Measurements from ENCODE around the gene BHLHA9.
"Not testable (repeated sequence)": the region's sequence is repeated elsewhere in the genome, so short reads cannot be mapped to it uniquely, and the experiment has no call there.

BHLHA9 gene

DNA sequence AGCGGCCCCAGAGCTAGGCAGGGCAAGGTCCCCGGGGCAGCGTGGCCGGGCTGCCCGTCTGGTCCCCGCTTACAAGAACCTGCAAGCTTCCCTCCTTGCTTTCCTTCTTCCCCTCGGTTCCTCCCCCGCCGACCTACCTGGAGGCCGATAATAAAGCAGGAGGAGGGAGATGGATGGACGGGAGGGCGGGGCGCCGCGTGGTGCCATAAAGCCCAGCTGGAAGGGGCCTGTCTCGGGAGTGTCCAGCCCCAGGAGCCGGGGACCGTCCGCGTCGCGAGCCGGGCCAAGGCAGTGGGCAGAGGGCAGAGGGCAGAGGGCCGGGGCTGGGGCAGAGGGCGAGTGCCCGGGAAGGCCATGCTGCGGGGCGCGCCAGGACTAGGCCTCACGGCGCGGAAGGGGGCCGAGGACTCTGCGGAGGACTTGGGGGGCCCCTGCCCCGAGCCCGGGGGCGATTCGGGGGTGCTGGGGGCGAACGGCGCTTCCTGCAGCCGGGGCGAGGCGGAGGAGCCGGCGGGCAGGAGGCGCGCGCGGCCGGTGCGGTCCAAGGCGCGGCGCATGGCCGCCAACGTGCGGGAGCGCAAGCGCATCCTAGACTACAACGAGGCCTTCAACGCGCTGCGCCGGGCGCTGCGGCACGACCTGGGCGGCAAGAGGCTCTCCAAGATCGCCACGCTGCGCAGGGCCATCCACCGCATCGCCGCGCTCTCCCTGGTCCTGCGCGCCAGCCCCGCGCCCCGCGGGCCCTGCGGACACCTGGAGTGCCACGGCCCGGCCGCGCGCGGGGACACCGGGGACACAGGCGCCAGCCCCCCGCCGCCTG is at the start of gene BHLHA9:
Gene BHLHA9, plus strand, starts transcription at position 235 of the 820 bp plus-strand sequence. Its CDS starts 120 bp downstream, at position 355.
- DNase-seq (ENCODE audit: low read depth) = no peak

DNA sequence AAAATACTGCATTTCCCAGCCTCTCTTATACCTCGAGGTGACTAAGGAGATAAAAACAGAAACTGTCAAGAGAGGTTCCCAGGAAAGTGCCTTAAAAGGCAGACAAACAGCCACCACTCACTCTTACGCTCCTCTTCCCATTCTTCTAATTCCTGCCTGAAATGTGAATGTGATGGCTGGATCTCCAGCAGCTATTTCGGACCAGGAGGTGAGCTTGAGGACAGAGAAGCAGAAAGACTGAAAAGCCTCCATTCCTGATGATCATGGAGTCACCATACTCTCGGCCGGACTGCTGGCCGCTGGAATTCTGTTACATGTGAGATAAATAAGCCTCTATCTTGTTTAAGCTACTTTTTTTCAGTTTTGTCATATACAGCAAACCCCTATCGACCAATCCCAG is 49.0 kb upstream of the BHLHA9 start:
- no peak for DNase-seq (ENCODE audit: low read depth)

GRCh38 chr17:1222321-1222720 is 47.9 kb upstream of the BHLHA9 start:
- no peak for DNase-seq (ENCODE audit: low read depth)

GRCh38 chr17:1223662-1224061 is 46.6 kb upstream of the BHLHA9 start:
- DNase-seq (ENCODE audit: low read depth) = no peak

- DNase-seq (ENCODE audit: low read depth) = no peak
Measured at GRCh38 chr17:1224330-1224729, 45.9 kb upstream of the BHLHA9 start.

DNA sequence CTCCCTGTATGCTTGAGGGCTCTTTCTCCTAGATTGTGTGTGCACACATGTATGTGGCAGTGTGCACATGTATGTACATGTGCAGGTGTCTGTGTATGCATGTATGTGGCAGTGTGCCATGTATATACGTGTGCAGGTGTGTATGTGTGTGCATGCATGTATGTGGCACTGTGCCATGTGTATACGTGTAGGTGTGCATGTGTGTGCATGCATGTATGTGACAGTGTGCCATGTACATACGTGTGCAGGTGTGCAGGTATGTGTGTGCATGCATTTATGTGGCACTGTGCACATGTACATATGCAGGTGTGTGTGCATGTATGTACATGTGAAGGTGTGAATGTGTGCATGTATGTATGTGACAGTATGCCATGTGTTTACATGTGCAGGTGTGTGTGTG is 43.9 kb upstream of the BHLHA9 start:
- no peak for DNase-seq (ENCODE audit: low read depth)

GRCh38 chr17:1227365-1227764 is 42.9 kb upstream of the BHLHA9 start:
- DNase-seq (ENCODE audit: low read depth) = no peak

DNA sequence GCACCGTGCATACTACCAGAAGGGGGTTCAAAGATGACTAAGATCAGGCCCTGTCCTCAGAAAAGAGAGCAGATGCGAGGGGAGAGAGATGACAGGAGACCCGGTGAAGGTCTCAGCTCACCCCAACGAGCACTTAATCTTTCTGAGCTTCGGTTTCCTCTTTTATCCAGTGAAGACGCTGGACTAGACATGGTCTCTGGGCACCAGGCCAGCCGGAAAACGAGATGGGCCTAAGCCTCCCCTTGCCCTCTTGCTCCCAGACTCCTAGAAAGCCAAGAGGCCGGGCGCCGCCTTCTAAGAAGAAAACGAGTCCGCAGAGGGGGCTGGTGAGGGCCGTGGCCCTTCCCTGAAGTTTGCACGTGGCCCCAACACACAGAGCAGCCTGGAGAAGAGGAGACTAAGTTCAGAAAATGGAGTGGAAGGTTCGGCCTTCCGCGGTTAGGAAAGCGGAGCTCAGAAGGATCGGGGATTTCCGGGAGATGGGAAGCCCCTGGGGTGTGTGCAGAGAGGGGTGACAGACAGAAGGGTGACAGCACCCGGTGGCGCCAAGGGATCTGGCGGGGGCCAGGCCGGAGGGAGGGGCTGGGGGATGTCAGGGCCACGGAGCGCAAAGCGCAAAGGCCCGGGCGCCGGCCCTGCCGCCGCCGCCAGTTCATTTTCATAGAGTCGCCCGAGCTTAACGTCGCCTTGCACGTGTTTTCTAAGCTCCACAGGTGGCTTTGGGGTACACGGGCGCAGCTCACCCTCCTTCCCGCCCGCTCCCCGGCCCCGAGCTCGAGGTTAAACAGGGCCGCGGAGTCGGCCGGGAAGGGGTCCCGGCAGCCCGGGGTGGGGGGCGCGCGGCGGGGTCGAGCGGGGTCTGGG is 42.1 kb upstream of the BHLHA9 start:
- DNase-seq (ENCODE audit: low read depth) = no peak

DNA sequence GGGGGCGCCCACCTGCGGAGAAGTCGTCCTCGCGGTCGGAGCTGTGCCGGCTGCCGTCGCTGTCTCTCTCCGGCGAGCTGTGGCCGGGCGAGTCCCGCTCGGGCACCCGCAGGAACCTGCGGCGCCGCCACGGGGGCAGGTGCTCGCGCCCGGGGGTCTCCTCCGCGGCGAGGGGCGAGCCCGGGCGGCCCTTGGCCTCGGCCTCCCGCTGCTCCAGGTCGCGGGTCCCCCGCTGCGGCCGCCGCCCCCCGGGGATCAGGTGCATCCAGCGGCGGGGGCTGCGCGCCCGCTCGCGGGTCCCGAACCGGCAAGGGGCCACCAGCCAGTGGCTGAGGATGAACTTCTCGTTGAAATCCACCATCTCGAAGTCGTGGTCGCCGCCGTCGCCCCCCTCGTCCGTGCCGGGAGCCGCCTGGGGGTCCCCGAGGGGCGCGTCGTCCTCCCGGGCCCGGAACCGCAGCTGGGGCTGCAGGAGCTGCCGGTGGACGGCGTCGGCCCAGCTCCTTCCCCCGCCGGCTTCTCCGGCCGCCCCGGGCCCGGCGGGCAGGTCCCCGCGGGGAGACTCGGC is 41.4 kb upstream of the BHLHA9 start:
- DNase-seq (ENCODE audit: low read depth) = no peak

DNA sequence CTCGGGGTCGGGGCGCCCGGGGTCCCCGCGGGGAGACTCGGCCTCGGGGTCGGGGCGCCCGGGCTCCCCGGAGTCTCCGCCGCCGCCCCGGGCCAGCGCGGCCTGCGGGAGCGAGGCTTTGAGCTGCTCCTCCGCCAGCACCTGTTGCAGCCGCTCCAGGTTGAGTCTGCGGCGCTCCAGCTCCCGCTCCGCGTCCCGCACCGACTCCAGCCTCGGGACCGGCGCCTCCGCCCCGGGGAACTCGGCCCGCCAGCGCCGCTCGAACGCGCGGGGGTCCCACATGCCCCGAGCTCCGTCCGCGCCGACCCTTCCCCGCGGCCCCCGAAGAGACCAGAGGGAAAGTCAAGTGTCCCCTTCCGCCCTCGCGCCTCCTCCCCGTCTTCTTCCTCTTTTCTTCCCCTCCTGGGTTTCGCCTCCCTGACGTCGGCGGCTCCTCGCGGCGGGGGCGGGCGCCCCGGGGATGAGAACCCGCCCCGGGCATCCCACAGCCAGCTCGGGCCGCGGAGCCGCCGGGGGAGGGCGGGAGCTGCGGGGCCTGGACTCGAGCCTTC is 40.8 kb upstream of the BHLHA9 start:
- DNase-seq (ENCODE audit: low read depth) = no peak

GRCh38 chr17:1229900-1230501 is 40.2 kb upstream of the BHLHA9 start:
- DNase-seq (ENCODE audit: low read depth) = no peak

DNA sequence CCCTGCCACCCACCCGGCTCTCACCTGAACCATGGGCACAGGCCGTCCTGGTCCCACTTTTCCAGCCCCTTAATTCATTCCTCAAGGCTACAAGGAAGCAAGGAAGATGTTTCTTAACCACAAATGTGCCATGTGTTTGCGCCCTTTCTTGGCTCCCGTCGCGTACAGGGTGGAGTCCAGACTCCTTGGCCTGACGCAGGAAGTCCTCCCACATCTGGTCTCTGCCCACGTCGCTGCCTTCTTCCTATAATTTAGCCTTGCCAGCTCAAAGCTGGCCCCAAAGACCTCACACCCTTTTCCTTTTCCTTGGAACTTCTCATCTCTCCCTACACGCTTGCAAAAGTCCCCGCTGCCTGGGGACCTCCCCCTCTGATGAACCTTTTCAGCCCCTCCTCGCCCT is 38.8 kb upstream of the BHLHA9 start:
- DNase-seq (ENCODE audit: low read depth) = no peak

DNA sequence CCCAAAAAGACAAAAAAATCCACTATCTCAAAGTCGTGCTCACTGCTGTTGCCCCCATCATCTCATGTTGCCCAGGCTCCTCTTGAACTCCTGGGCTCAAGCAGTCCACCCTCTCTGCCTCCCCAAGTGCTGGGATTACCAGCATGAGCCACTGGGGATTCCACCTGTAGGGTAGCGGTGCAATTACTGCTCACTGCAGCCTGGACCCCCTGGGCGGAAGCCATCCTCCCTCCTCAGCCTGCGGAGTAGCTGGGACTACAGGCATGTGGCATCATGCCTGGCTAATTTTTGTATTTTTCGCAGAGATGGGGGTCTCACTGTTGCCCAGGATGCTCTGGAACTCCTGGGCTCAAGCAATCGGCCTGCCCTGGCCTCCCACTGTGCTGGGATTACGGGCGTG is 37.9 kb upstream of the BHLHA9 start:
- DNase-seq (ENCODE audit: low read depth) = no peak

DNA sequence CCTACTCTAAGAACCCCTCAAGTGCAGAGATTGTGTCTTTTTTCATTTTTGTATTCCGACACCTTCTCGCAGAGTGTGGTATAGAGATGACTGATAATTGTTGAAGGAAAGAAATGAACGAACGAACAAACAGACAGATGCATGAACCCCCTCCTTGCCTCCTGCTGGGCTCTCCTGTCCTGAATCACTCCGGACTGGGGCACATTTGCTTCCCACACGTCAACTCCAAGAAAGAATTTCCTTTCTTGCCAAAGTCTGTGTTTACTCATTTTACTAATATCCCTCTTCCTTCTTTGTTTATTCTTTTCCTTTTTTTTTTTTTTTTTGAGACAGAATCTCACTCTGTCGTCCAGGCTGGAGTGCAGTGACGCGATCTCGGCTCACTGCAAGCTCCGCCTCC is 37.5 kb upstream of the BHLHA9 start:
- DNase-seq (ENCODE audit: low read depth) = peak; percentile 62

DNA sequence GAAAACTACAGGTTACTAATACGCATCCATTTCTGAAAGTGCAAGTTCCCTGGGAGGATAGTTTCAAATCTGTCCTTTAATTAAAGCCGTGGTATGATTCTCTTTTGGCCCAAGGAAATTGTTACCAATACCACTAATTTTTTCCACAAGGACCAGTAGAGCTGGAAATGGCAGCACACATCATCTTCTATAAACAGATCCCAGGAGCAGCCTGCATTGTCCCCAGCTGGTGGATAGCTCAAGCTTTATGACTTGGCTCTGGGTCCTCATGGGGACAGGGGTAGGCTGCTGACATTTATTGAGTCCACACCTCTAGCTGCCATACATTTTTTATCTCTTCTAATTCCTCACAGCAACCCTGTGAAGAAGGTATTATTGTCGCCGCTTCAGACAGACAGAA is 35.8 kb upstream of the BHLHA9 start:
- DNase-seq (ENCODE audit: low read depth) = no peak

DNA sequence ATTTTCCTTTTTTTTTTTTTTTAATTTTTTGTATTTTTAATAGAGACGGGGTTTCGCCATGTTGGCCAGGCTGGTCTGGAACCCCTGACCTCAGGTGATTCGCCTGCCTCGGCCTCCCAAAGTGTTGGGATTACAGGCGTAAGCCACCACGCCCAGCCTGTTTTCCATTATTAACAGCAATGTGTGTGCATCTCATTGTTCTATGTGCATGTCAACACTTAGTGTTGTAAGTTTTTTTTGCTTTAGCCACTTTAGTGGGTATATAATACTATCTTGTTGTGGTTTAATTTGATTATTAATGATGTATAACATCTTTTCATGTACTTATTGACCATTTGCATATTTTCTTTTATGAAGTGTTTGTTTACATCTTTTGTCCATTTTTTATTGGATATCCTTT is 32.8 kb upstream of the BHLHA9 start:
- no peak for DNase-seq (ENCODE audit: low read depth)

DNA sequence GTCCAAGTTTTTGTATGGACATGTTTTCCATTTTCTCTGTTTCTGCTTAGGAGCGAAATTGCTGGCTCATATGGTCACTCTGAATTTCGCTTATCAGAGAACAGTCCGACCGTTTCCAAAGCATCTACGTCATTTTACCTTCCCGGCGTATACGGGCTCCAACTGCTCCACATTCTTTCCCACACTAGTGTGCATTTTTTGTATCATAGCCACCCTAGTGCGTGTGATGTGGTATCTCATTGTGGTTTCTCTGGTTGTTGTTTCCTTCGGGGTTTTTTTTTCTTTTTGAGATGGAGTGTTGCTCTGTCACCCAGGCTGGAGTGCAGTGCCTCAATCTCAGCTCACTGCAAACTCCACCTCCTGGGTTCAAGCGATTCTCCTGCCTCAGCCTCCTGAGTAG is 31.0 kb upstream of the BHLHA9 start:
- DNase-seq (ENCODE audit: low read depth) = no peak

DNA sequence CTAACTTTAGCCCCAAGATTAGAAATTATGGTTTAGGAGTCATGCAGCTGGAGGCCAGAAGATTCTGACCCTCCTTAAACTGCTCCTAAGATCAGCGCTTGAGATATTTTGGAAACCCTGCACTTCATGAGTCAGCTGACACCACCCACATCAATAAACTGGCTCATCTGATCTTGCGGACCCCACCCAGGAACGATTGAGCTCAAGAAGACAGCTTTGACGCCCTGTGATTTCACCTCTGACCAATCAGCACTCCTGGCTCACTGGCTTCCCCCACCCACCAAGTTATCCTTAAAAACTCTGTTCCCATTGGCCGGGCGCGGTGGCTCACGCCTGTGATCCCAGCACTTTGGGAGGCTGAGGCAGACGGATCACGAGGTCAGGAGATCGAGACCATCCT is 29.8 kb upstream of the BHLHA9 start:
- DNase-seq (ENCODE audit: low read depth) = not testable (repeated sequence)

GRCh38 chr17:1241929-1242328 is 28.3 kb upstream of the BHLHA9 start:
- DNase-seq (ENCODE audit: low read depth) = peak; percentile 42

- DNase-seq (ENCODE audit: low read depth) = no peak
Measured at GRCh38 chr17:1244606-1245012, 25.6 kb upstream of the BHLHA9 start.

GRCh38 chr17:1251866-1252608 is 18.2 kb upstream of the BHLHA9 start:
- DNase-seq (ENCODE audit: low read depth) = no peak

Data from GM04504 (cell line).